Limb (tissue), 2 donors: ENCODE results near the gene RAI1.

ENCODE experiments used
- DNase-seq, 2 donors: peaks; one replicate each; pipeline ENCODE4 v3.0.0-alpha.2; 2016; ENCODE audit errors: extremely low spot score in 2 of 2

RAI1 gene

DNA sequence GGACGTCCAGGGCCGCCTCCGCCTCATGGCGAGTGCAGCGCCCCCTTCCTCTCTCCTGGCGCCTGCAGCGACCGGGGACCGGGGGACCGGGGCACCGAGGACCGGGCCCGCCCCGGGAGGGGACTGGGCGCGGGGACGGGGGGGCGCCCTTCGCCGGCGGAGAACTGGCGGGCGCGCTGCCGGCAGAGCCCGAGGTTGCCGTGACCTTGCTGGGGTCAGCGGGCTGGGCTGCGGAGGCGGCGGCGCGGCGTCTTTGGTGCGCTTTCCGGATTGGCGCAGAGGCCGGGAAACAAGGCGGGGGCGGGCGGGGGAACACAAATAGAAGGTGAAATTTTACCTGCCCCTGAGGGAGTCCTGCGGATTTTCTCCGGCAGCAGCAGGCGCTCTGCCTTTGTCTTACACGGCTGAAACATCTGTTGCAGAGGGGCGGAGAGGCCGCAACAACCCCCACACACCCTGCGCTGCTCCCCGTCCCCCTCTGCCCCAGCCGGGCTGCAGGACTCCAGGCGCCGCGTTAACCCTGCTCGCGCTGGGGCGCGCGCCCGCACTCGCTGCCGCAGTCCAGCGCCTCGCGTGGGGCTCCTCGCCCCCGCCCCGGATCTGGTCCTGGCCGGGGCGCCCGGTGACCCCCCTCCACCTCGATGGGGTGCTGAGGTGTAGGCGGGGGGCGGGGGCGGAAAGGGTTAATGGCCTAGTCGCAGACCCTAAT lies 102.0 kb downstream of the RAI1 start:
- DNase-seq: peak; percentile 43 to 83

DNA sequence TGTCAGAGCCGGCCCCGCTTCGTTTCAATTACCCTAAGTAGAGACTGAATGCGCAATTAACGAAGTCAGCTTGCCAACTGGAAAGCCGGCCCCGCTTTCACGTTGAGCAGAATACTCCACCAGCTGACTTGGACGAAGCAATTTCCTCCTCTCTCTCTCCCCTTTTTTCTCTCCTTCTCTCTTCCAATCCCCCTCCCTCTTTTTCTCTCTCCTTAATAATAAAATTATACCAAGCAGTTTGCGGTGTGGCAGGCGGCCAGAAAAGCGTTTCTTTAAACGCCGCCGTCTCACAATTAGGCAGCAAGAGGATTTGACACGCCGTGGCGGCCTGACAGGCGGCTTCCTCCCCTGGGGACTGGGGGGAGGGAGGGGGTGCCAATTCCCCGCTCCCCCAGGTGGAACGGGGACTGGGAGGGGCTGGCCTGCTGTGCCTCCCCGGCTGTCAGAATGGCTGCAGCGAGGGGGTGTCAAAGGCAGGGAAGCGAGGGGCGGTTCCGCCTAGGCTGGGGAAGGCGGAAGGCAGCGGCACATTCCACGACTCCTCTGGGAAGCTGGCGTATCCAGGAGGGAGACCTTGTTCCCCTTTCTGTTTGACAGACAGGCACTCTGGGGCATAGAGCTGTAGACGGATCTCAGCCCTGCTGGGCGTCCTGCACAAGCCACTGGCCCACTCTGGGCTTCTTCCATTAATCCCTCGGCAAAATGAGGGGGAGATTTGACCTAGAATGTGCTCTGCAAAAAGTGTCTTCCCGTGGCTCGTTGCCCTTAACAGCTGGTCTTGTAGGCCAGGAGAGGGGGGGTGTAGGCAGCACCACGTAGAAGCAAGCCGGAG lies 102.8 kb downstream of the RAI1 start:
- DNase-seq: peak; percentile 79 to 84

DNA sequence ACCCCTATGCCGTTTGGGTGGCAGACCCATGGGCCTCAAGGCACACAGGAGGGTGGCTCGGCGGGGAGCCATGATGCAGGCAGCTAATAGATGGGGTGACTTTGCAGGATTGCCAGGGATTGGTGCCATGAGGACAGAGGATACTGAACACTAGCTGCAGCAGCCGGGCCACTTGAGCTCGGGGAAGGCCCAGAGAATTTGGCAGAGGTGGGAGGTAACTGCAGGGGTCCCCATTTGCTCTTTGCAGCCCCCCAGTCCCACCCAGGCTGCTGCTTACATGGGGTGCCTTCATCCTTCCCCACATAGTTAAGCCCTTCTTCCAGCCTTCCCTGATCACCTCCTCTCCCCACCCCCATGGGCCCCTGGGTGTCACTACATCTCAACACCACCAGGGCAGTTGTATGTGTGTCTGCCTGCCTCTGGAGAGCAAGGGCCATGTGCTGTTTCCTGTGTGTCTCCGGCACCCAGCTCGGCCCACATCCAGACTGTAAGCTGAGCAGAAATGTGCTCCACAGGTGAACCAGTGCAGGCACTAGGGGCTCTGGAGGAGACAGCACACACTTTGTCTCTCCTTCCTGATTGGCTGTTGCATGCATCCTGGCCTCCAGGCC lies 103.5 kb downstream of the RAI1 start:
- DNase-seq: no peak

DNA sequence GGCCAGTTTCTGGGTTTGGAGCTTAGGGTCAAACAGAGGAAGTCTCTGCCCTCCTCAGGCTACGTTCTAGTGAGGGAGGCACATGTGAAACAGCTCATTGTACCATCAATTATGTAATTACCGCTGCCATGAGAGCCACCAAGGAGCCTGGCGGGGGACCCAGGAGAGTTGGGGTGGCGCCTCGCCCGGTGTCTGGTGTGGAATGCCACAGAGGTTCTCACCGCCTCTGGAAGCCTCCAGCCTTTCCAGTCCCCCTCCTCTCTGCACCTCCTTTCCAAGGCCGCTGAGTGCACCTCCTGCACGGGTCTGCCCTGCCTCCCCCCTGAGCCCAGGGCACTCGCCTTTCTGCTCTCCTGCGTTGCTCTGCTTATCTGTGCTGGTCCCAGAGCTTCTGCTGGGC lies 104.1 kb downstream of the RAI1 start:
- no peak for DNase-seq

DNA sequence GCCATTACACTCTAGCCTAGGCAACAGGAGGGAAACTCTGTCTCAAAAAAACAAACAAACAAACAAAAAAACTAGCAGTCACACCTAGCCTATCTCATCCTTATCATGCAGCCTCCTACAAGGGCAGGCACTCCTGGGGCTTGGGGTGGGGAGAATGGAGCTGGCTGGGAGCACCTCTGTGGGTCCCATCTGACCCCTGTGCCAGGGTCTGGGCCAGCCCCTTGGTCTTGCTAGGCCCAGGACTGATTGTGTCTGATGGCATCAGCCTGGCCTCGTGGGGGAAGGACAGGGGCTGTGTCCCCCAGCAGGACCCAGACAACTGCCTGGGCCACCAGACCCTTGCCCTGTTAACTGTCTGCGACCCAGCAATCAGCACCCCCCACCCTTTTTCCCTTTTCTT lies 105.7 kb downstream of the RAI1 start:
- DNase-seq: no peak

DNA sequence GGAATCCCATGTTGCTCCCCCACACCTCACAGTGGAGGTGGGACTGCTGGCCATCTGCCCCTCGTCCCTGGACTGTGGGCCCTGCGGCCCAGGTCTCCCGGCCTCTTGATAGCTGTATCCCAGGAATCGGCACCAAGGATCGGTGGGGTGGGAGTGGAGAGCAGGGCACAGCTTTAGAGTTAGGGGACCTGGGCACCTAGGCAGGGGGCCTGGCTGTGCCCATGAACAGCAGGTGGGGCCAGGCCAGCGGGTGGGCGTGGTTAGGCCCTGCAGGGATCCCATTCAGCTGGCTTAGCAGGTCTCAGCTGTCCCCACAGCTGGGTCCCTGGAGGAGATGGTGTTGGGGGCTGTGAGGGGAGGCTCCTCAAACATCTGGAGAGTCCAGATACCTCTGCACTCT lies 106.3 kb downstream of the RAI1 start:
- DNase-seq: no peak

DNA sequence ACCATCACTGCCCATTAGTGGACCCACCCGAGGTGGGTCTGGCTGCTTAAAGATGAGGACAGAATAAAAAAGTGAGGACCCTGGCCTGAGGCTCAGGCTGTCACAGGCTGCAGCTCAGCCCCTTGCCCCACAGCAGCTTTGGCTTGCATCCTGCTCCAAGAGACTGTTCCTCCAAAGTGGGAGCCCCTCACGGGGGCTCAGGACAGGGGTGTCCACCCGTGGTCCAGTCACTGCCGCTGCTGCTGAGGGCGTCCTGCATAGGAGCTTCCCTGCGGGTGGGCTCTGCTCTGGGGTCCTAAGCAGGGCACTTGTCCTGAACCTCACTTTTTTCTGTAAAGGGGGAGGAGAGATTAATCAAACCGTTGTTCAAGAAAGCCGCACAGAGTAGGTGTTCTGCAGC lies 107.7 kb downstream of the RAI1 start:
- DNase-seq: no peak

DNA sequence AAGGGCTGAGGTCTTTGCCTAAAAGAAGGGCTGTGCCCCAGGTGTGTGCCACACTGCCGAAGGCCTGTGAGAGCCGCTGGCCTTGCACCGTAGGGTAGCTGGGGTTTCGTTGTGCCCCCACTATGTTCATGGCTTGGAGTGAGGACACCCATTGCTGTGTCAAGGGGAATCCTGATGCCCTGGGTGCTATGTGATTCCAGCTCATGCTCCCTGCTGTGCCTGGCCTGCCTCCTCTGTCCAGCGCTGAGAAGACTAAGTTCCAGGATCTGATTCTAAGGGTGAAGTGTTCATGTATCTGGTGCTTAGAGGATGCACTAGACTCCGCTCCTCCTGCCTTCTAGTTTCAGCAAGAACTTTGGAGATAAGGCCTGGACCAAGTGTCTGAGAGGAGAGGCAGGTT lies 108.2 kb downstream of the RAI1 start:
- no peak for DNase-seq

DNA sequence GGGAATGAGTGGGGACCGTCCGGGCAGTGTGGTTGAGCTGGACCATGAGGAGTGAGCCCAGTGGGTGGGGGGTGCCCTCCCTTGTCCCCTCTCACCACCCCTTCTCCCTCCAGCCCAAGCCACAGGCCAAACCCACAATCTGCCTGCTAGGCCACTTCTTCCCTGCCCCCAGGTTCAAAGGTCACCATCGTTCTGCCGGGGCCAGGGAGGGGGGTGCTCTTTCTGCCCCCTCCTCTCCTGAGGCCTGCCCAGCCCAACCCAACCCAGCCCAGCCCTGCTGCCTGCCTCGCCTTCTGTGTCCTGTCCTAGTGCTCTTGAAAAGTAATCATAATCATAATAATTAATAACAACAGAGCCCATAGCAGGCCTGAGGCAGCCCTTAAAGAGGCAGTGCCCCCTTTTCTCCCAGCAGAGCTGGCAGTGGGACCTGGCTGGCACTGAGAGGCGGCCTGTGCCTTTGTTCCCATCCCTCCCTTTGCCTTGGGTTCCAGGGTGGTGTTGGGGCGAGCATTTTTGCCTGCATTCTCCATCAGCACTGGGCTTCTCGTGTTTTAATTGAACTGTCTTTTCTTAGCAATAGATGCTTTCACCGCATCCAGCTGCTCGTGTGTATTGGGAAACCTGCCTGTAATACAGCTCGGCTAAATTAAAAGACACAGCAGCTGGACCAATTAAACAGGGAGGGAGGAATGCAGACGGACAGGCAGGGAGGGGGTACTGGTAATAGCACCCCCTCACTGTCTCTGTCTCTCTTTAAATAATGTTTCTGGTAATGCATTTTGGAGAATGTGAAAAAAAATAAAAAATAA lies 108.8 kb downstream of the RAI1 start:
- DNase-seq: no peak

DNA sequence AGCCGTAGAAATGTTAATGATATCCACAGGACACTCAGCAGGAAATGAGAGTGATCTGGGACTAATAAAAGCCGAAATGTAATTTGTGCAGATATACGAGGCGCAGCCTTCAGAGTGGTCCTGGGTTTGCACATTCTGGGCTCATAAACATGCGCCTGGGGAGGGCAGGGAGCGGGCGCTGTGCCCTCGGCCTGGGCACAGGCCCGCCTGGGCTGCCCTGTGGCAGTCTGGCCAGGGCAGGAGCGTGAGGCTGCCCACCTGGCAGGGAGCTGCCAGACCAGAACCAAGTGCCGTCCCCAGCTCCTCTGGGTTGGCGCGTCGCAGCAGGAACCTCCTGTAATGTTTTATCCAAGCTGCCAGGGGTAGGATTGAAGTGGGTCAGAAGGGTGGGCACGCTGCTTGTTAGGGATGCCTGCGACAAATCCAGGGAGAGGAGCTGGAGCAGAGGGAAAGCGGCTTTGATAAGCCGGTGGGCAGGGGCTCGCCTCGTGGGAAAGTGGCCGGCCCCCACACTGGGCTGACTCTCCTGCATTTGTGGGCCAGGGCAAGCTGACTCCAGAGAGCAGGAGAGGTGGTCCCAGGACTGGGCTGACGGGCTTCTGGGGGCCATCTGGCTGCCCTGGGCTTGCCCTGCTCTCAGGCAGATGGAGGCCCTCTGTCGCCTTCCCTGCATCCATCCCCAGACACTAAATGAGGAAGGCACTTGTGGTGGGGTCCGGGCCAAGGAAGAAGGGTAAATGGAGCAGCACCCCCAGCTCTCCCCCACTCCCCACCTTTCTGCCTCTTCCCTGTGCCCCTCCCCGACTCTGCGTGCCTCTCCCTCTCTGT lies 109.6 kb downstream of the RAI1 start:
- DNase-seq: no peak

DNA sequence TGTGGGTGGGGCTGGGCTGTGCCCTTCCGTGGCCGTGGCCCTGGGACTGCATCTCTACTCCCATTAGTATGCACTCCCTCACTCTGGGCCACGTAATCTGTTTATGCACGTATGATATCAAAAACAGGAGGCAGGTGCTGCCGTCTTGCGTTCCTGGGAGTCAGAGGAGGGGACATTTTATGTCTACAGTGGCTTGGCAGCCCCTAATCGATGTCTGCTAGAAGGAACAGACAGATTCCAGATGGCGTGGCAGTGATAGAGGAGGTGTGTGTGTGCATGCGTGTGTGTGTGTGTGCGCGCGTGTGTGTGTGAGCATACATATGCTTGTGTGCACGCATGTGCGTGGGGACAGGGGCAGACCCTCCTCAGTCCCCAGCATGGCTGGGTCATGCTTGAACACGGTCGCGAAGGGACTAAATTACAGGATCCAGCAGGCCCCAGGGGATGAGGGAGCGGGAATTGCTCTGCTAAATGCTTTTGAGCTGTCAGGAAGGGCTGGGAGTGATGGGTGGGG lies 110.8 kb downstream of the RAI1 start:
- DNase-seq: peak in 1 of 2 donors; percentile 70

DNA sequence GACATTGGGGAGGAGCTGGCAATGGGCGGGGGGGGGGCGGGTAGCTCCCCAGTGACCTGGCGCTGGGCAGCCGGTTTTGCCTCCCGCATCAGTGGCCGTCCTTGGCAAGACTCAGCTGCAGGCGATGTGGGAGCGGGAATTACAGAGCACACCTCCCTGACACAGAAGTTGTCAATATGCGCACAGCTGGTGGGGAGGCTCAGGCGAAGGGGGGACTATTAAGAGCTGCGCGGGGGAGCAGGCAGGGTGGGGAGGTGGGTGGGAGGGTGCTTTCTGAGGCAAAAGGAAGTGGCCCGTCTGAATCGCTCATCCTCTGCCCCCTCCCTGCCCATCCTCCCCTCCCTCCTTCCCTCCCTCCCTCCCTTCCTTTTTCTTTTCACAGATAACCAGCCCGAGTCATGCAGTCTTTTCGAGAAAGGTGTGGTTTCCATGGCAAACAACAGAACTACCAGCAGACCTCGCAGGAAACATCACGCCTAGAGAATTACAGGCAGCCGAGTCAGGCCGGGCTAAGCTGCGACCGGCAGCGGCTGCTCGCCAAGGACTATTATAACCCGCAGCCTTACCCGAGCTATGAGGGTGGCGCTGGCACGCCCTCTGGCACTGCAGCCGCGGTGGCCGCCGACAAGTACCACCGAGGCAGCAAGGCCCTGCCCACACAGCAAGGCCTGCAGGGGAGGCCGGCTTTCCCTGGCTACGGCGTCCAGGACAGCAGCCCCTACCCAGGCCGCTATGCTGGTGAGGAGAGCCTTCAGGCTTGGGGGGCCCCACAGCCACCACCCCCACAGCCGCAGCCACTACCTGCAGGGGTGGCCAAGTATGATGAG lies 111.5 kb downstream of the RAI1 start:
- peak in 1 of 2 donors; percentile 69 for DNase-seq

DNA sequence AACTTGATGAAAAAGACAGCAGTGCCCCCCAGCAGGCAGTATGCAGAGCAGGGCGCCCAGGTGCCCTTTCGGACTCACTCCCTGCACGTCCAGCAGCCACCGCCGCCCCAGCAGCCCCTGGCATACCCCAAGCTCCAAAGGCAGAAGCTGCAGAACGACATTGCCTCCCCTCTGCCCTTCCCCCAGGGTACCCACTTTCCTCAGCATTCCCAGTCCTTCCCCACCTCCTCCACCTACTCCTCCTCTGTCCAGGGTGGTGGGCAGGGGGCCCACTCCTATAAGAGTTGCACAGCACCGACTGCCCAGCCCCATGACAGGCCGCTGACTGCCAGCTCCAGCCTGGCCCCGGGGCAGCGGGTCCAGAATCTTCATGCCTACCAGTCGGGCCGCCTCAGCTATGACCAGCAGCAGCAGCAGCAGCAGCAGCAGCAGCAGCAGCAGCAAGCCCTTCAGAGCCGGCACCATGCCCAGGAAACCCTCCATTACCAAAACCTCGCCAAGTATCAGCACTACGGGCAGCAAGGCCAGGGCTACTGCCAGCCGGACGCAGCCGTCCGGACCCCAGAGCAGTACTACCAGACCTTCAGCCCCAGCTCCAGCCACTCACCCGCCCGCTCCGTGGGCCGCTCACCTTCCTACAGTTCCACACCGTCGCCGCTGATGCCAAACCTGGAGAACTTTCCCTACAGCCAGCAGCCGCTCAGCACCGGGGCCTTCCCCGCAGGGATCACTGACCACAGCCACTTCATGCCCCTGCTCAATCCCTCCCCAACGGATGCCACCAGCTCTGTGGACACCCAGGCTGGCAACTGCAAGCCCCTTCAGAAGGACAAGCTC lies 112.3 kb downstream of the RAI1 start:
- DNase-seq: no peak

DNA sequence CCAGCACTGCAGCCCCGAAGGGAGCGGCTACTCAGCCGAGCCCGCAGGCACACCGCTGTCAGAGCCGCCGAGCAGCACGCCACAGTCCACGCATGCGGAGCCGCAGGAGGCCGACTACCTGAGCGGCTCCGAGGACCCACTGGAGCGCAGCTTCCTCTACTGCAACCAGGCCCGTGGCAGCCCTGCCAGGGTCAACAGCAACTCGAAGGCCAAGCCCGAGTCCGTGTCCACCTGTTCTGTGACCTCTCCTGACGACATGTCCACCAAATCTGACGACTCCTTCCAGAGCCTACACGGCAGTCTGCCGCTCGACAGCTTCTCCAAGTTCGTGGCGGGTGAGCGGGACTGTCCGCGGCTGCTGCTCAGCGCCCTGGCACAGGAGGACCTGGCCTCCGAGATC lies 113.1 kb downstream of the RAI1 start:
- no peak for DNase-seq

DNA sequence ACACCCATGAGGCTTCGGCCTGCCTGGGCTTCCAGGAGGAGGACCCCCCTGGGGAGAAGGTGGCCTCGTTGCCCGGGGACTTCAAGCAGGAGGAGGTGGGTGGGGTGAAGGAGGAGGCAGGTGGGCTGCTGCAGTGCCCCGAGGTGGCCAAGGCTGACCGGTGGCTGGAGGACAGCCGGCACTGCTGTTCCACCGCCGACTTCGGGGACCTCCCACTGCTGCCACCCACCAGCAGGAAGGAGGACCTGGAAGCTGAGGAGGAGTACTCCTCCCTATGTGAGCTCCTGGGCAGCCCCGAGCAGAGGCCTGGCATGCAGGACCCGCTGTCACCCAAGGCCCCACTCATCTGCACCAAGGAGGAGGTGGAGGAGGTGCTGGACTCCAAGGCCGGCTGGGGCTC lies 114.0 kb downstream of the RAI1 start:
- DNase-seq: no peak

DNA sequence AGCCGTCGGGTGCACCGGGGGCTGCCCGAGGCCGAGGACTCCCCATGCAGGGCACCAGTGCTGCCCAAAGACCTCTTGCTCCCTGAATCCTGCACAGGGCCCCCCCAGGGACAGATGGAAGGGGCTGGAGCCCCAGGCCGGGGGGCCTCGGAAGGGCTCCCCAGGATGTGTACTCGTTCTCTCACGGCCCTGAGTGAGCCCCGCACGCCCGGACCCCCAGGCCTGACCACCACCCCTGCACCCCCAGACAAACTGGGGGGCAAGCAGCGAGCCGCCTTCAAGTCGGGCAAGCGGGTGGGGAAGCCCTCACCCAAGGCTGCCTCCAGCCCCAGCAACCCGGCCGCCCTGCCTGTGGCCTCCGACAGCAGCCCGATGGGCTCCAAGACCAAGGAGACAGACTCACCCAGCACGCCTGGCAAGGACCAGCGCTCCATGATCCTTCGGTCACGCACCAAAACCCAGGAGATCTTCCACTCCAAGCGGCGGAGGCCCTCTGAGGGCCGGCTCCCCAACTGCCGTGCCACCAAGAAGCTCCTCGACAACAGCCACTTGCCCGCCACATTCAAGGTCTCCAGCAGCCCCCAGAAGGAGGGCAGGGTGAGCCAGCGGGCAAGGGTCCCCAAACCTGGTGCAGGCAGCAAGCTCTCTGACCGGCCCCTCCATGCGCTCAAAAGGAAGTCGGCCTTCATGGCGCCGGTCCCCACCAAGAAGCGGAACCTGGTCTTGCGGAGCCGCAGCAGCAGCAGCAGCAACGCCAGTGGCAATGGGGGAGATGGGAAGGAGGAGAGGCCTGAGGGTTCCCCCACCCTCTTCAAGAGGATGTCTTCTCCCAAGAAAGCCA lies 114.9 kb downstream of the RAI1 start:
- DNase-seq: no peak

DNA sequence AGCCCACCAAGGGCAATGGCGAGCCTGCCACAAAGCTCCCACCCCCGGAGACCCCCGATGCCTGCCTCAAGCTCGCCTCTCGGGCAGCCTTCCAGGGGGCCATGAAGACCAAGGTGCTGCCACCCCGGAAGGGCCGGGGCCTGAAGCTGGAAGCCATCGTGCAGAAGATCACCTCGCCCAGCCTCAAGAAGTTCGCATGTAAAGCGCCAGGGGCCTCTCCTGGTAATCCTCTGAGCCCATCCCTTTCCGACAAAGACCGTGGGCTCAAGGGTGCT lies 115.5 kb downstream of the RAI1 start:
- no peak for DNase-seq

DNA sequence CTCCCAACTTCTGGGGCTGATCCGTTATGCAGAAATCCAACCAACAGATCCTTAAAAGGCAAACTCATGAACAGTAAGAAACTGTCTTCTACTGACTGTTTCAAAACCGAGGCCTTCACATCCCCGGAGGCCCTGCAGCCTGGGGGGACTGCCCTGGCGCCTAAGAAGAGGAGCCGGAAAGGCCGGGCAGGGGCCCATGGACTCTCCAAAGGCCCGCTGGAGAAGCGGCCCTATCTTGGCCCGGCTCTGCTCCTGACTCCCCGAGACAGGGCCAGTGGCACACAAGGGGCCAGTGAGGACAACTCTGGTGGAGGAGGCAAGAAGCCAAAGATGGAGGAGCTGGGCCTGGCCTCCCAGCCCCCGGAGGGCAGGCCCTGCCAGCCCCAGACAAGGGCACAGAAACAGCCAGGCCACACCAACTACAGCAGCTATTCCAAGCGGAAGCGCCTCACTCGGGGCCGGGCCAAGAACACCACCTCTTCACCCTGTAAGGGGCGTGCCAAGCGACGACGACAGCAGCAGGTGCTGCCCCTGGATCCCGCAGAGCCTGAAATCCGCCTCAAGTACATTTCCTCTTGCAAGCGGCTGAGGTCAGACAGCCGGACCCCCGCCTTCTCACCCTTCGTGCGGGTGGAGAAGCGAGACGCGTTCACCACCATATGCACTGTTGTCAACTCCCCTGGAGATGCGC lies 116.0 kb downstream of the RAI1 start:
- DNase-seq: no peak
